HepG2 (cell line): ENCODE measurements around the gene SLC1A2. TPM values are rescaled to one million over a fixed set of nuclear protein-coding genes. Genes with fewer than 3 reads are reported as not detected.

Experiments
- ATAC-seq: fragments of 200-7000 bp; cut with Tn5 transposase; 3 replicates; pipeline ENCODE4 v1.9.1; 2020; ENCODE audit warnings: mild to moderate bottlenecking, moderate library complexity
- BruUV-seq: library from RNA; stranded (reverse); fragments of 400-500 nt; replicated peaks from 2 replicates; lab custom pipeline; 2021; lab: Mats Ljungman, UMichigan
- CTCF ChIA-PET: fragments of 300-600 bp; formaldehyde crosslinking; extraction: SDS; loops from one replicate; lab custom pipeline; 2021; ENCODE audit warnings: low total read pairs, inconsistent platforms, low intra/inter-chr PET ratio; lab: Yijun Ruan, JAX
- POLR2A ChIA-PET: fragments of 350-600 bp; sonication (Branson Sonifier 250); formaldehyde crosslinking; loops from one replicate; lab custom pipeline; 2020; ENCODE audit warnings: antibody characterized with exemption, inconsistent platforms; lab: Yijun Ruan, JAX
- DNase-seq: peaks from one replicate; pipeline ENCODE4 v3.0.0-alpha.2; 2015; ENCODE audit warnings: low spot score
- FAIRE-seq: peaks from 3 replicates; lab custom pipeline; 2011; peaks lifted over from hg19 to GRCh38; lab: Jason Lieb, UNC
- H2AFZ ChIP-seq: one replicate; pipeline ENCODE4 v1.6.1; 2011; ENCODE audit warnings: low read length, inconsistent platforms
- H3K27ac ChIP-seq: fragments of 300-600 bp; 3 replicates; pipeline ENCODE4 v1.8.0; 2011; ENCODE audit warnings: mixed run types, mild to moderate bottlenecking, mixed read lengths, low read length, inconsistent platforms; ENCODE audit not compliant: insufficient read depth; ENCODE audit errors: extremely low read length
- H3K27me3 ChIP-seq, 2 experiments: fragments of 200-600 bp in 1 of 2; 2 replicates in 1 of 2; 3 replicates in 1 of 2; pipeline versions ENCODE4 v1.6.0 to v1.8.0; 2011; ENCODE audit warnings: low read length in 2 of 2, mild to moderate bottlenecking in 2 of 2, moderate library complexity in 2 of 2, inconsistent platforms in 1 of 2; ENCODE audit not compliant: insufficient read depth in 2 of 2, control insufficient read depth in 1 of 2
- H3K36me3 ChIP-seq, 2 experiments: fragments of 200-600 bp in 1 of 2; replicated peaks in 1 of 2; 2 replicates in 1 of 2; 3 replicates in 1 of 2; pipeline versions ENCODE4 v1.5.1 to v1.8.0; 2011; ENCODE audit warnings: low read length in 2 of 2, inconsistent platforms in 1 of 2; ENCODE audit not compliant: insufficient read depth in 2 of 2, control insufficient read depth in 1 of 2
- H3K4me1 ChIP-seq: 2 replicates; pipeline ENCODE4 v1.5.1; 2012; ENCODE audit warnings: low read length, inconsistent platforms; ENCODE audit not compliant: insufficient read depth
- H3K4me2 ChIP-seq: 2 replicates; pipeline ENCODE4 v1.6.0; 2011; ENCODE audit warnings: low read depth, low read length, inconsistent platforms
- H3K4me3 ChIP-seq, 3 experiments: fragments of 200-600 bp in 1 of 3; sonication (generic), shearing (Covaris generic) in 1 of 3; replicated peaks in 1 of 3; 2 replicates each; pipeline ENCODE4 v1.5.1; 2011 to 2016; ENCODE audit warnings: low read length in 3 of 3, inconsistent platforms in 2 of 3, low read depth in 2 of 3, mild to moderate bottlenecking in 2 of 3, control low read depth in 1 of 3, mixed read lengths in 1 of 3; ENCODE audit not compliant: insufficient read depth in 1 of 3
- H3K79me2 ChIP-seq: one replicate; pipeline ENCODE4 v1.6.1; 2011; ENCODE audit warnings: low read length, inconsistent platforms; ENCODE audit not compliant: insufficient read depth
- H3K9ac ChIP-seq: 2 replicates; pipeline ENCODE4 v1.6.0; 2011; ENCODE audit warnings: mild to moderate bottlenecking, low read depth, low read length, inconsistent platforms; ENCODE audit not compliant: insufficient read depth
- H3K9me3 ChIP-seq: 2 replicates; pipeline ENCODE4 v1.5.1; 2012; ENCODE audit warnings: mild to moderate bottlenecking, low read length
- H4K20me1 ChIP-seq: 2 replicates; pipeline ENCODE4 v1.6.0; 2011; ENCODE audit warnings: inconsistent platforms, mild to moderate bottlenecking, low read length, moderate library complexity; ENCODE audit not compliant: insufficient read depth
- EZH2 ChIP-seq: conservative IDR thresholded peaks from 2 replicates; pipeline ENCODE4 v1.6.1; 2012; ENCODE audit warnings: mild to moderate bottlenecking, low read depth, low read length, moderate library complexity
- FOXK2 ChIP-seq: fragments of 450-650 bp; IDR thresholded peaks from 2 replicates; pipeline ENCODE4 v1.6.1; 2016
- FOXP4 ChIP-seq: sonication (generic); formaldehyde crosslinking; IDR thresholded peaks from 2 replicates; pipeline ENCODE4 v1.4.0; 2020; ENCODE audit warnings: missing genetic modification reagents
- HIVEP1 ChIP-seq: sonication (generic); formaldehyde crosslinking; IDR thresholded peaks from 2 replicates; pipeline ENCODE4 v1.4.0; 2020; ENCODE audit warnings: mild to moderate bottlenecking, missing genetic modification reagents
- MBNL3 ChIP-seq: fragments of 250-450 bp; sonication (Bioruptor Pico); conservative IDR thresholded peaks from 2 replicates; pipeline ENCODE4 v1.8.0; 2022; ENCODE audit warnings: mild to moderate bottlenecking, inconsistent platforms
- PCBP1 ChIP-seq: fragments of 200-400 bp; formaldehyde crosslinking; IDR thresholded peaks from 2 replicates; pipeline ENCODE4 v1.6.1; 2017; ENCODE audit warnings: mild to moderate bottlenecking, low read depth, low read length, borderline replicate concordance
- RBAK ChIP-seq: sonication (generic); formaldehyde crosslinking; IDR thresholded peaks from 2 replicates; pipeline ENCODE4 v1.5.1; 2020; ENCODE audit warnings: mild to moderate bottlenecking, missing genetic modification reagents
- RORA ChIP-seq: sonication (generic); formaldehyde crosslinking; IDR thresholded peaks from 2 replicates; pipeline ENCODE4 v1.5.0; 2020; ENCODE audit warnings: mild to moderate bottlenecking, missing genetic modification reagents, moderate library complexity
- UBTF ChIP-seq: sonication (generic); formaldehyde crosslinking; IDR thresholded peaks from 2 replicates; pipeline ENCODE4 v1.4.0; 2020; ENCODE audit warnings: mild to moderate bottlenecking, missing genetic modification reagents
- ZNF629 ChIP-seq: sonication (generic); formaldehyde crosslinking; conservative IDR thresholded peaks from 2 replicates; pipeline ENCODE4 v1.5.0; 2020; ENCODE audit warnings: missing genetic modification reagents
- WGBS: methylation state at CpG from one replicate; pipeline ENCODE4 v1.1.6; 2017; ENCODE audit warnings: low lambda C conversion rate; 5-methylcytosine and 5-hydroxymethylcytosine counted together
- in situ Hi-C: cut with HindIII; loops from 2 replicates; pipeline ENCODE4 v1.10.0; 2017; ENCODE audit warnings: low pct_unique_long_range_greater_than_20kb; ENCODE audit not compliant: extremely low pct_ligation_motif_present
- intact Hi-C: fragments of 100-400 bp; cut with micrococcal nuclease; formaldehyde crosslinking; loops from one replicate; pipeline ENCODE4 v1.10.0; 2022; ENCODE audit not compliant: unreplicated experiment
- polyA plus RNA-seq, 8 experiments: library from polyadenylated mRNA; depleted of rRNA in 3 of 8; stranded (reverse) in 7 of 8; unstranded in 1 of 8; fragments of >200 nt; fragmentation: Illumina TruSeq in 4 of 8; extraction: Trizol in 4 of 8; gene quantifications; 2 replicates each; pipeline versions ENCODE4 v1.2.1 to v1.2.3, GENCODE V29; 2011 to 2016; ENCODE audit warnings: low read depth in 4 of 8, missing spikeins in 1 of 8, mixed read lengths in 1 of 8; ENCODE audit not compliant: insufficient read depth in 1 of 8
- total RNA-seq, 5 experiments: library from RNA; depleted of rRNA; stranded (reverse); fragments of >200 nt; fragmentation: Illumina TruSeq; extraction: Trizol; gene quantifications; 2 replicates each; pipeline ENCODE4 v1.2.3, GENCODE V29; 2016; ENCODE audit warnings: low read depth in 1 of 5
- TF ChIP-seq, protein P1 (sequence below): sonication (generic); formaldehyde crosslinking; IDR thresholded peaks from 2 replicates; pipeline ENCODE4 v1.4.0; 2020; ENCODE audit warnings: missing genetic modification reagents
- TF ChIP-seq, protein P2 (sequence below): sonication (generic); formaldehyde crosslinking; IDR thresholded peaks from 2 replicates; pipeline ENCODE4 v1.4.0; 2020; ENCODE audit warnings: missing genetic modification reagents, low read depth, mild to moderate bottlenecking, borderline replicate concordance

The SLC1A2 gene
- total and polyA plus RNA-seq, 2 of the 13 experiments (the other 11 are each of a cell fraction or from before 2014, with no cell fraction given): 23.2 to 43.2 TPM

DNA sequence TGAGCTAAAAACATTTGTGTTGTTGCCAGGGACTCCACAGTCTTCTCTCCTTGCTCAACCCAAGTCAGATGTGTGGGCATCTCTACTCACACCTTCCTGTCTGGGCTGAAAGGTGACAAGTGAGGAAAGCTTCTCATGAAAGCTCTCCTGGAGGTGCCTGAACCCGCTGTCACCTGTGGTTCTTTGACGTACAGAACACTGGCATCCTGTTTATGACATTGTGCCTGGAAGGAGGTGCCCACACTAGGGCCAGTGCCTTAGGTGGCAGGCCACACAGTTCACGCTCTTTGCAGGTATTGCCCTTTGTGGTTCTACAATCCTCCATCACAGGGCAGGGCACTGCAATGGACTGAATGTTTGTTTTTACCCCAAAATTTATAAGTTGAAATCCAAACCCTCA is 171.9 kb downstream of the SLC1A2 start:
- Histone ChIP-seq H3K36me3 (no peaks in the 10 kb centered on the region), H3K4me2 (no peak overlapping the region), H3K9me3 (no peaks in the 10 kb centered on the region), H2AFZ (no peak overlapping the region), H3K27ac (no peak overlapping the region), H4K20me1 (no peaks in the 10 kb centered on the region), H3K79me2 (no peaks in the 10 kb centered on the region), H3K4me1 (peaks cover 8% of the 10 kb centered on the region), H3K27me3 (no peaks in the 10 kb centered on the region; a peak in 1 of 5 replicates), H3K9ac (no peak overlapping the region), H3K4me3 (no peak overlapping the region)
- intact Hi-C loops: no loop called here
- 41% methylated on average over 2 of the region's 3 CpGs for WGBS
- no TSS peak for BruUV-seq
- TF ChIP-seq RORA: no peak
- ChIA-PET POLR2A (no interaction called here), CTCF (no interaction called here)
- DNase-seq (no peak), ATAC-seq (peak; percentile 21; the same call in 1 of the 3 replicates), FAIRE-seq (no peak)
- in situ Hi-C loops: no loop called here

- 2% methylated on average over 2 of the region's 2 CpGs for WGBS
- POLR2A ChIA-PET: no interaction called here
- no peaks in the 10 kb centered on the region; a peak in 1 of 5 replicates for H3K27me3 ChIP-seq
- ATAC-seq (no peak), FAIRE-seq (no peak), DNase-seq (no peak)
- no peak overlapping the region for H2AFZ ChIP-seq
- no peak overlapping the region for H3K27ac ChIP-seq
- BruUV-seq: no TSS peak
- no peak overlapping the region for H3K9ac ChIP-seq
- peaks cover 8% of the 10 kb centered on the region for H3K4me1 ChIP-seq
- H4K20me1 ChIP-seq: no peaks in the 10 kb centered on the region
- H3K79me2 ChIP-seq: no peaks in the 10 kb centered on the region
- CTCF ChIA-PET: no interaction called here
- no peaks in the 10 kb centered on the region for H3K36me3 ChIP-seq
- no peak overlapping the region for H3K4me2 ChIP-seq
- no peak overlapping the region for H3K4me3 ChIP-seq
- H3K9me3 ChIP-seq: no peaks in the 10 kb centered on the region
- intact Hi-C loops: no loop called here
- in situ Hi-C loops: no loop called here
- TF ChIP-seq HIVEP1 (CRISPR knock-in tag) (no peak), UBTF (CRISPR knock-in tag) (no peak), FOXK2 (no peak), MBNL3 (CRISPR knock-in tag) (no peak), PCBP1 (no peak), RBAK (CRISPR knock-in tag) (no peak), FOXP4 (no peak), ZNF629 (no peak), EZH2 (no peak)
- TF ChIP-seq, protein P1, sequence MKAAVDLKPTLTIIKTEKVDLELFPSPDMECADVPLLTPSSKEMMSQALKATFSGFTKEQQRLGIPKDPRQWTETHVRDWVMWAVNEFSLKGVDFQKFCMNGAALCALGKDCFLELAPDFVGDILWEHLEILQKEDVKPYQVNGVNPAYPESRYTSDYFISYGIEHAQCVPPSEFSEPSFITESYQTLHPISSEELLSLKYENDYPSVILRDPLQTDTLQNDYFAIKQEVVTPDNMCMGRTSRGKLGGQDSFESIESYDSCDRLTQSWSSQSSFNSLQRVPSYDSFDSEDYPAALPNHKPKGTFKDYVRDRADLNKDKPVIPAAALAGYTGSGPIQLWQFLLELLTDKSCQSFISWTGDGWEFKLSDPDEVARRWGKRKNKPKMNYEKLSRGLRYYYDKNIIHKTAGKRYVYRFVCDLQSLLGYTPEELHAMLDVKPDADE: no peak
- TF ChIP-seq, protein P2, sequence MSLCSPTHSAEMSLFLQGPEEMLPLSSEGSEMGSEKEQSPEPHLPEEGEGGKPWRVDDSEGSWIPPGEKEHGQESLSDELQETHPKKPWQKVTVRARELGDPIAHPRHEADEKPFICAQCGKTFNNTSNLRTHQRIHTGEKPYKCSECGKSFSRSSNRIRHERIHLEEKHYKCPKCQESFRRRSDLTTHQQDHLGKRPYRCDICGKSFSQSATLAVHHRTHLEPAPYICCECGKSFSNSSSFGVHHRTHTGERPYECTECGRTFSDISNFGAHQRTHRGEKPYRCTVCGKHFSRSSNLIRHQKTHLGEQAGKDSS (CRISPR knock-in tag): no peak
Measured at GRCh38 chr11:35246745-35247144, 172.6 kb downstream of the SLC1A2 start.
